GM03348 (cell line): Measurements from ENCODE around the gene INPP4A.
A peak's percentile ranks its signal among the peaks of the same experiment; 100 is the strongest.

Experiments
- DNase-seq: peaks from one replicate; pipeline ENCODE4 v3.0.0; 2012; ENCODE audit warnings: low spot score

The INPP4A gene

GRCh38 chr2:98496750-98497493, 52.3 kb downstream of the INPP4A start:
- DNase-seq: no peak

GRCh38 chr2:98498703-98499440, 54.2 kb downstream of the INPP4A start:
- DNase-seq: no peak

- DNase-seq: no peak
These were observed 55.9 kb downstream of the INPP4A start for GRCh38 chr2:98500561-98500960.

- no peak for DNase-seq
These were observed 56.6 kb downstream of the INPP4A start for GRCh38 chr2:98501223-98501622.

GRCh38 chr2:98501876-98502275, 57.2 kb downstream of the INPP4A start:
- no peak for DNase-seq

- peak; percentile 60 for DNase-seq
These were observed 58.1 kb downstream of the INPP4A start for GRCh38 chr2:98502556-98503335.

GRCh38 chr2:98503481-98504105, 58.9 kb downstream of the INPP4A start:
- no peak for DNase-seq

GRCh38 chr2:98504381-98505109, 59.9 kb downstream of the INPP4A start:
- peak; percentile 62 for DNase-seq

GRCh38 chr2:98505311-98505808, 60.7 kb downstream of the INPP4A start:
- no peak for DNase-seq

GRCh38 chr2:98505971-98506664, 61.5 kb downstream of the INPP4A start:
- DNase-seq: no peak

GRCh38 chr2:98506881-98507280, 62.2 kb downstream of the INPP4A start:
- DNase-seq: no peak

GRCh38 chr2:98507461-98507860, 62.8 kb downstream of the INPP4A start:
- DNase-seq: no peak

GRCh38 chr2:98507891-98508708, 63.4 kb downstream of the INPP4A start:
- DNase-seq: no peak

- DNase-seq: no peak
These were observed 64.0 kb downstream of the INPP4A start for GRCh38 chr2:98508709-98509066.

- DNase-seq: no peak
These were observed 65.1 kb downstream of the INPP4A start for GRCh38 chr2:98509542-98510321.

GRCh38 chr2:98510322-98510662, 65.6 kb downstream of the INPP4A start:
- DNase-seq: no peak

GRCh38 chr2:98511981-98512380, 67.3 kb downstream of the INPP4A start:
- DNase-seq: no peak

GRCh38 chr2:98512699-98513098, 68.0 kb downstream of the INPP4A start:
- no peak for DNase-seq

- no peak for DNase-seq
These were observed 69.5 kb downstream of the INPP4A start for GRCh38 chr2:98514096-98514639.
